Stimulated activated naive CD8-positive, alpha-beta T cell treated with anti-CD3 and anti-CD28 coated beads, Interleukin-15, amount 100 ng/mL, for 72 hours (primary cell): ENCODE data around the gene NVL.
A peak's percentile ranks its signal among the peaks of the same experiment; 100 is the strongest.
"Not testable (repeated sequence)": the region's sequence is repeated elsewhere in the genome, so short reads cannot be mapped to it uniquely, and the experiment has no call there.

Experiments used
- ATAC-seq: fragments of 150-1000 bp; cut with Tn5 transposase; 2 replicates; pipeline ENCODE4 v1.10.0; 2021; ENCODE audit warnings: mild to moderate bottlenecking, moderate library complexity
- DNase-seq, 2 donors: peaks; one replicate each; pipeline ENCODE4 v3.0.0; 2021 to 2022
- H3K27ac Mint-ChIP-seq, 2 donors: one replicate each; pipeline ENCODE4 v1.8.0; 2022; ENCODE audit warnings: mild to moderate bottlenecking in 2 of 2, mixed read lengths in 2 of 2, moderate library complexity in 2 of 2
- H3K27me3 Mint-ChIP-seq: one replicate; pipeline ENCODE4 v1.8.0; 2022; ENCODE audit warnings: mixed read lengths
- H3K4me1 Mint-ChIP-seq: one replicate; pipeline ENCODE4 v1.8.0; 2022; ENCODE audit warnings: mild to moderate bottlenecking, mixed read lengths
- H3K4me3 Mint-ChIP-seq, 2 donors: one replicate each; pipeline ENCODE4 v1.8.0; 2022; ENCODE audit warnings: mild to moderate bottlenecking in 2 of 2, mixed read lengths in 2 of 2, moderate library complexity in 1 of 2
- H3K9me3 Mint-ChIP-seq, 2 donors: one replicate each; pipeline ENCODE4 v1.8.0; 2022; ENCODE audit warnings: mixed read lengths in 2 of 2

NVL gene

GRCh38 chr1:224237119-224237881 lies 92.7 kb downstream of the NVL start:
- no peaks in the 10 kb centered on the region for H3K9me3 Mint-ChIP-seq
- no peak overlapping the region for H3K4me3 Mint-ChIP-seq
- DNase-seq: no peak
- H3K4me1 Mint-ChIP-seq: no peaks in the 10 kb centered on the region
- no peak overlapping the region for H3K27ac Mint-ChIP-seq
- H3K27me3 Mint-ChIP-seq: no peaks in the 10 kb centered on the region
- ATAC-seq: no peak

GRCh38 chr1:224235813-224236493 lies 94.0 kb downstream of the NVL start:
- no peaks in the 10 kb centered on the region for H3K9me3 Mint-ChIP-seq
- no peak for DNase-seq
- H3K27ac Mint-ChIP-seq: no peak overlapping the region
- no peak overlapping the region for H3K4me3 Mint-ChIP-seq
- ATAC-seq: no peak
- H3K4me1 Mint-ChIP-seq: no peaks in the 10 kb centered on the region
- no peaks in the 10 kb centered on the region for H3K27me3 Mint-ChIP-seq

- no peak overlapping the region for H3K4me3 Mint-ChIP-seq
- H3K9me3 Mint-ChIP-seq: no peaks in the 10 kb centered on the region
- H3K27ac Mint-ChIP-seq: peak overlapping the region in 1 of 2 donors; percentile 57
- no peaks in the 10 kb centered on the region for H3K27me3 Mint-ChIP-seq
- ATAC-seq (no peak), DNase-seq (no peak)
- H3K4me1 Mint-ChIP-seq: no peaks in the 10 kb centered on the region
Measured at GRCh38 chr1:224234017-224234416, 96.0 kb downstream of the NVL start.

GRCh38 chr1:224226849-224227502 lies 103.0 kb downstream of the NVL start:
- ATAC-seq (no peak), DNase-seq (no peak)
- H3K27me3 Mint-ChIP-seq: no peaks in the 10 kb centered on the region
- no peaks in the 10 kb centered on the region for H3K9me3 Mint-ChIP-seq
- no peak overlapping the region for H3K4me3 Mint-ChIP-seq
- H3K4me1 Mint-ChIP-seq: no peaks in the 10 kb centered on the region
- no peak overlapping the region for H3K27ac Mint-ChIP-seq

GRCh38 chr1:224223819-224224714 lies 105.9 kb downstream of the NVL start:
- Mint-ChIP-seq H3K4me3 (no peak overlapping the region), H3K9me3 (no peaks in the 10 kb centered on the region), H3K27me3 (no peaks in the 10 kb centered on the region), H3K27ac (no peak overlapping the region), H3K4me1 (no peaks in the 10 kb centered on the region)
- DNase-seq (no peak), ATAC-seq (no peak)

- no peak for ATAC-seq
- H3K9me3 Mint-ChIP-seq: no peaks in the 10 kb centered on the region
- DNase-seq: no peak
- H3K27me3 Mint-ChIP-seq: no peaks in the 10 kb centered on the region
- H3K4me3 Mint-ChIP-seq: no peak overlapping the region
- no peak overlapping the region for H3K27ac Mint-ChIP-seq
- no peaks in the 10 kb centered on the region for H3K4me1 Mint-ChIP-seq
Measured at GRCh38 chr1:224219612-224220059, 110.3 kb downstream of the NVL start.

- no peaks in the 10 kb centered on the region for H3K4me1 Mint-ChIP-seq
- H3K9me3 Mint-ChIP-seq: no peaks in the 10 kb centered on the region
- DNase-seq (no peak), ATAC-seq (no peak)
- H3K4me3 Mint-ChIP-seq: no peak overlapping the region
- H3K27me3 Mint-ChIP-seq: no peaks in the 10 kb centered on the region
- peak overlapping the region; percentile 39 to 55 for H3K27ac Mint-ChIP-seq
Measured at GRCh38 chr1:224219011-224219611, 110.9 kb downstream of the NVL start.

GRCh38 chr1:224217655-224218623 lies 112.0 kb downstream of the NVL start:
- H3K27ac Mint-ChIP-seq: no peak overlapping the region
- DNase-seq (no peak), ATAC-seq (no peak)
- H3K4me1 Mint-ChIP-seq: no peaks in the 10 kb centered on the region
- H3K27me3 Mint-ChIP-seq: no peaks in the 10 kb centered on the region
- H3K9me3 Mint-ChIP-seq: no peaks in the 10 kb centered on the region
- no peak overlapping the region for H3K4me3 Mint-ChIP-seq

GRCh38 chr1:224216382-224216781 lies 113.6 kb downstream of the NVL start:
- Mint-ChIP-seq H3K4me1 (no peaks in the 10 kb centered on the region), H3K9me3 (no peaks in the 10 kb centered on the region), H3K27me3 (no peaks in the 10 kb centered on the region), H3K4me3 (no peak overlapping the region), H3K27ac (no peak overlapping the region)
- DNase-seq (no peak), ATAC-seq (no peak)

- Mint-ChIP-seq H3K4me3 (no peak overlapping the region), H3K27ac (peak overlapping the region in 1 of 2 donors; percentile 19), H3K9me3 (no peaks in the 10 kb centered on the region), H3K4me1 (no peaks in the 10 kb centered on the region), H3K27me3 (no peaks in the 10 kb centered on the region)
- DNase-seq: no peak
- ATAC-seq: no peak
Measured at GRCh38 chr1:224213438-224214119, 116.4 kb downstream of the NVL start.

GRCh38 chr1:224212618-224213061 lies 117.3 kb downstream of the NVL start:
- Mint-ChIP-seq H3K27me3 (no peaks in the 10 kb centered on the region), H3K9me3 (no peaks in the 10 kb centered on the region), H3K4me3 (no peak overlapping the region), H3K27ac (no peak overlapping the region), H3K4me1 (no peaks in the 10 kb centered on the region)
- no peak for ATAC-seq
- DNase-seq: no peak

GRCh38 chr1:224211206-224211962 lies 118.6 kb downstream of the NVL start:
- no peak overlapping the region for H3K4me3 Mint-ChIP-seq
- H3K4me1 Mint-ChIP-seq: no peaks in the 10 kb centered on the region
- ATAC-seq: no peak
- no peaks in the 10 kb centered on the region for H3K9me3 Mint-ChIP-seq
- H3K27me3 Mint-ChIP-seq: no peaks in the 10 kb centered on the region
- H3K27ac Mint-ChIP-seq: peak overlapping the region in 1 of 2 donors; percentile 67
- DNase-seq: no peak

- ATAC-seq, H3K27me3 Mint-ChIP-seq, H3K9me3 Mint-ChIP-seq, H3K27ac Mint-ChIP-seq, DNase-seq: not testable (repeated sequence)
- Mint-ChIP-seq H3K4me3 (peak overlapping the region in 1 of 2 donors; percentile 72), H3K4me1 (peaks cover 24% of the 10 kb centered on the region)
Measured at GRCh38 chr1:224205931-224206538, 123.9 kb downstream of the NVL start.
